HepG2 (cell line): ENCODE results near the gene RBP7. TPM values are rescaled to one million over a fixed set of nuclear protein-coding genes. Genes with fewer than 3 reads are reported as not detected.

Experiments used
- ATAC-seq: fragments of 200-7000 bp; cut with Tn5 transposase; 3 replicates; pipeline ENCODE4 v1.9.1; 2020; ENCODE audit warnings: mild to moderate bottlenecking, moderate library complexity
- BruUV-seq: library from RNA; stranded (reverse); fragments of 400-500 nt; replicated peaks from 2 replicates; lab custom pipeline; 2021; lab: Mats Ljungman, UMichigan
- CTCF ChIA-PET: fragments of 300-600 bp; formaldehyde crosslinking; extraction: SDS; loops from one replicate; lab custom pipeline; 2021; ENCODE audit warnings: low total read pairs, inconsistent platforms, low intra/inter-chr PET ratio; lab: Yijun Ruan, JAX
- POLR2A ChIA-PET: fragments of 350-600 bp; sonication (Branson Sonifier 250); formaldehyde crosslinking; loops from one replicate; lab custom pipeline; 2020; ENCODE audit warnings: antibody characterized with exemption, inconsistent platforms; lab: Yijun Ruan, JAX
- DNase-seq: peaks from one replicate; pipeline ENCODE4 v3.0.0-alpha.2; 2015; ENCODE audit warnings: low spot score
- FAIRE-seq: peaks from 3 replicates; lab custom pipeline; 2011; peaks lifted over from hg19 to GRCh38; lab: Jason Lieb, UNC
- H2AFZ ChIP-seq: one replicate; pipeline ENCODE4 v1.6.1; 2011; ENCODE audit warnings: low read length, inconsistent platforms
- H3K27ac ChIP-seq: fragments of 300-600 bp; 3 replicates; pipeline ENCODE4 v1.8.0; 2011; ENCODE audit warnings: mixed run types, mild to moderate bottlenecking, mixed read lengths, low read length, inconsistent platforms; ENCODE audit not compliant: insufficient read depth; ENCODE audit errors: extremely low read length
- H3K27me3 ChIP-seq, 2 experiments: fragments of 200-600 bp in 1 of 2; 2 replicates in 1 of 2; 3 replicates in 1 of 2; pipeline versions ENCODE4 v1.6.0 to v1.8.0; 2011; ENCODE audit warnings: low read length in 2 of 2, mild to moderate bottlenecking in 2 of 2, moderate library complexity in 2 of 2, inconsistent platforms in 1 of 2; ENCODE audit not compliant: insufficient read depth in 2 of 2, control insufficient read depth in 1 of 2
- H3K36me3 ChIP-seq, 2 experiments: fragments of 200-600 bp in 1 of 2; replicated peaks in 1 of 2; 2 replicates in 1 of 2; 3 replicates in 1 of 2; pipeline versions ENCODE4 v1.5.1 to v1.8.0; 2011; ENCODE audit warnings: low read length in 2 of 2, inconsistent platforms in 1 of 2; ENCODE audit not compliant: insufficient read depth in 2 of 2, control insufficient read depth in 1 of 2
- H3K4me1 ChIP-seq: 2 replicates; pipeline ENCODE4 v1.5.1; 2012; ENCODE audit warnings: low read length, inconsistent platforms; ENCODE audit not compliant: insufficient read depth
- H3K4me2 ChIP-seq: 2 replicates; pipeline ENCODE4 v1.6.0; 2011; ENCODE audit warnings: low read depth, low read length, inconsistent platforms
- H3K4me3 ChIP-seq, 3 experiments: fragments of 200-600 bp in 1 of 3; sonication (generic), shearing (Covaris generic) in 1 of 3; replicated peaks in 1 of 3; 2 replicates each; pipeline ENCODE4 v1.5.1; 2011 to 2016; ENCODE audit warnings: low read length in 3 of 3, inconsistent platforms in 2 of 3, low read depth in 2 of 3, mild to moderate bottlenecking in 2 of 3, control low read depth in 1 of 3, mixed read lengths in 1 of 3; ENCODE audit not compliant: insufficient read depth in 1 of 3
- H3K79me2 ChIP-seq: one replicate; pipeline ENCODE4 v1.6.1; 2011; ENCODE audit warnings: low read length, inconsistent platforms; ENCODE audit not compliant: insufficient read depth
- H3K9ac ChIP-seq: 2 replicates; pipeline ENCODE4 v1.6.0; 2011; ENCODE audit warnings: mild to moderate bottlenecking, low read depth, low read length, inconsistent platforms; ENCODE audit not compliant: insufficient read depth
- H3K9me3 ChIP-seq: 2 replicates; pipeline ENCODE4 v1.5.1; 2012; ENCODE audit warnings: mild to moderate bottlenecking, low read length
- H4K20me1 ChIP-seq: 2 replicates; pipeline ENCODE4 v1.6.0; 2011; ENCODE audit warnings: inconsistent platforms, mild to moderate bottlenecking, low read length, moderate library complexity; ENCODE audit not compliant: insufficient read depth
- EED ChIP-seq: sonication (generic); formaldehyde crosslinking; IDR thresholded peaks from 2 replicates; pipeline ENCODE4 v1.5.0; 2020; ENCODE audit warnings: mild to moderate bottlenecking, missing genetic modification reagents
- HDAC6 ChIP-seq: fragments of 200-600 bp; sonication (generic); IDR thresholded peaks from 2 replicates; pipeline ENCODE4 v1.7.0; 2017; ENCODE audit warnings: mild to moderate bottlenecking, antibody characterized with exemption, low read length, low read depth
- IRF9 ChIP-seq: sonication (generic); formaldehyde crosslinking; IDR thresholded peaks from 2 replicates; pipeline ENCODE4 v1.8.0; 2022; ENCODE audit warnings: missing genetic modification reagents, mild to moderate bottlenecking, borderline replicate concordance
- KLF13 ChIP-seq: sonication (generic); formaldehyde crosslinking; IDR thresholded peaks from 2 replicates; pipeline ENCODE4 v1.4.0; 2020; ENCODE audit warnings: mild to moderate bottlenecking, missing genetic modification reagents
- MTERF4 ChIP-seq: sonication (generic); formaldehyde crosslinking; IDR thresholded peaks from 2 replicates; pipeline ENCODE4 v1.8.0; 2023; ENCODE audit warnings: mild to moderate bottlenecking, missing genetic modification reagents
- POLR2AphosphoS5 ChIP-seq: IDR thresholded peaks from 2 replicates; pipeline ENCODE4 v1.6.1; 2012; ENCODE audit warnings: low read depth, low read length
- SATB2 ChIP-seq: sonication (generic); formaldehyde crosslinking; IDR thresholded peaks from 2 replicates; pipeline ENCODE4 v1.5.0; 2020; ENCODE audit warnings: missing genetic modification reagents
- TFAP4 ChIP-seq: sonication (generic); IDR thresholded peaks from 2 replicates; pipeline ENCODE4 v1.6.1; 2016; ENCODE audit warnings: low read depth, borderline replicate concordance
- THAP11 ChIP-seq: IDR thresholded peaks from 2 replicates; pipeline ENCODE4 v1.6.1; 2016; ENCODE audit warnings: missing biosample characterization, missing genetic modification reagents
- ZFY ChIP-seq: sonication (generic); formaldehyde crosslinking; IDR thresholded peaks from 2 replicates; pipeline ENCODE4 v1.4.0; 2020; ENCODE audit warnings: missing genetic modification reagents
- ZNF138 ChIP-seq: sonication (generic); formaldehyde crosslinking; IDR thresholded peaks from 2 replicates; pipeline ENCODE4 v1.5.0; 2020; ENCODE audit warnings: mild to moderate bottlenecking, low read depth, missing genetic modification reagents
- ZNF432 ChIP-seq: sonication (generic); formaldehyde crosslinking; IDR thresholded peaks from 2 replicates; pipeline ENCODE4 v1.5.0; 2020; ENCODE audit warnings: missing genetic modification reagents, mild to moderate bottlenecking, borderline replicate concordance
- ZNF850 ChIP-seq: sonication (generic); formaldehyde crosslinking; conservative IDR thresholded peaks from 2 replicates; pipeline ENCODE4 v1.9.0; 2021; ENCODE audit warnings: mild to moderate bottlenecking, missing genetic modification reagents
- WGBS: methylation state at CpG from one replicate; pipeline ENCODE4 v1.1.6; 2017; ENCODE audit warnings: low lambda C conversion rate; 5-methylcytosine and 5-hydroxymethylcytosine counted together
- in situ Hi-C: cut with HindIII; loops from 2 replicates; pipeline ENCODE4 v1.10.0; 2017; ENCODE audit warnings: low pct_unique_long_range_greater_than_20kb; ENCODE audit not compliant: extremely low pct_ligation_motif_present
- intact Hi-C: fragments of 100-400 bp; cut with micrococcal nuclease; formaldehyde crosslinking; loops from one replicate; pipeline ENCODE4 v1.10.0; 2022; ENCODE audit not compliant: unreplicated experiment
- polyA plus RNA-seq, 8 experiments: library from polyadenylated mRNA; depleted of rRNA in 3 of 8; stranded (reverse) in 7 of 8; unstranded in 1 of 8; fragments of >200 nt; fragmentation: Illumina TruSeq in 4 of 8; extraction: Trizol in 4 of 8; gene quantifications; 2 replicates each; pipeline versions ENCODE4 v1.2.1 to v1.2.3, GENCODE V29; 2011 to 2016; ENCODE audit warnings: low read depth in 4 of 8, missing spikeins in 1 of 8, mixed read lengths in 1 of 8; ENCODE audit not compliant: insufficient read depth in 1 of 8
- total RNA-seq, 5 experiments: library from RNA; depleted of rRNA; stranded (reverse); fragments of >200 nt; fragmentation: Illumina TruSeq; extraction: Trizol; gene quantifications; 2 replicates each; pipeline ENCODE4 v1.2.3, GENCODE V29; 2016; ENCODE audit warnings: low read depth in 1 of 5

Gene RBP7
- total and polyA plus RNA-seq, 2 of the 13 experiments (the other 11 are each of a cell fraction or from before 2014, with no cell fraction given): 1.6 to 2.0 TPM

- Histone ChIP-seq H3K4me3 (no peak overlapping the region), H2AFZ (no peak overlapping the region), H3K9me3 (no peaks in the 10 kb centered on the region), H3K79me2 (no peaks in the 10 kb centered on the region), H3K27me3 (no peaks in the 10 kb centered on the region), H3K9ac (no peak overlapping the region), H3K4me1 (peaks cover 7% of the 10 kb centered on the region; the same call in 1 of the 2 replicates), H3K4me2 (no peak overlapping the region), H3K27ac (no peak overlapping the region), H3K36me3 (no peaks in the 10 kb centered on the region)
- DNase-seq (no peak), ATAC-seq (no peak), FAIRE-seq (no peak)
- intact Hi-C loops (no loop called here), in situ Hi-C loops (no loop called here)
- BruUV-seq: no TSS peak
- CTCF ChIA-PET: no interaction called here
- WGBS: 90% methylated on average over 9 of the region's 12 CpGs
- TF ChIP-seq SATB2 (CRISPR knock-in tag): no peak
- no peak for TF ChIP-seq ZNF850 (CRISPR knock-in tag)
- no peak for TF ChIP-seq EED (CRISPR knock-in tag)
- TF ChIP-seq THAP11 (CRISPR knock-in tag): no peak
- no peak for TF ChIP-seq MTERF4 (CRISPR knock-in tag)
- TF ChIP-seq ZNF432 (CRISPR knock-in tag): no peak
- TF ChIP-seq ZNF138 (CRISPR knock-in tag): no peak
- no peak for TF ChIP-seq HDAC6
- no peak for TF ChIP-seq KLF13 (CRISPR knock-in tag)
- TF ChIP-seq POLR2AphosphoS5: no peak
- TF ChIP-seq TFAP4: no peak
- TF ChIP-seq IRF9: no peak
- TF ChIP-seq ZFY (CRISPR knock-in tag): no peak
- TF ChIP-seq, all 625 proteins: peak for 0
- POLR2A ChIA-PET: no interaction called here
- H4K20me1 ChIP-seq: no peaks in the 10 kb centered on the region
These were observed 36.1 kb upstream of the RBP7 start for GRCh38 chr1:9960706-9961562.
